A549 (cell line): ENCODE data around the gene LMF1. TPM values are rescaled to one million over a fixed set of nuclear protein-coding genes. Genes with fewer than 3 reads are reported as not detected.
A peak's percentile ranks its signal among the peaks of the same experiment; 100 is the strongest.

Source experiments
- ATAC-seq, 2 experiments: fragments of 200-7000 bp in 1 of 2; fragments of >200 bp in 1 of 2; cut with Nextera tagmentation in 1 of 2; cut with Tn5 transposase in 1 of 2; 3 replicates each; pipeline versions ENCODE4 v1.8.0 to v1.9.1; 2018 to 2020; ENCODE audit warnings: mild to moderate bottlenecking in 1 of 2, moderate library complexity in 1 of 2
- CTCF ChIA-PET: fragments of 300-600 bp; sonication (Branson Sonifier 250); formaldehyde crosslinking; extraction: SDS; loops from one replicate; lab custom pipeline; 2021; ENCODE audit warnings: antibody characterized with exemption, inconsistent platforms; lab: Yijun Ruan, JAX
- POLR2A ChIA-PET: fragments of 350-600 bp; formaldehyde crosslinking; extraction: SDS; loops from one replicate; lab custom pipeline; 2021; ENCODE audit warnings: antibody characterized with exemption, inconsistent platforms; lab: Yijun Ruan, JAX
- DNase-seq, 2 experiments: peaks; one replicate each; pipeline versions ENCODE4 v3.0.0 to v3.0.0-alpha.2; 2011 to 2016; ENCODE audit warnings: low read depth in 1 of 2, low spot score in 1 of 2
- FAIRE-seq: peaks from 2 replicates; lab custom pipeline; 2011; peaks lifted over from hg19 to GRCh38; lab: Jason Lieb, UNC
- H3K27ac ChIP-seq, 2 experiments: fragments of >200 bp; sonication (Bioruptor Twin); formaldehyde crosslinking; 3 replicates each; pipeline ENCODE4 v1.5.1; 2016 to 2017
- H3K4me1 ChIP-seq: fragments of >200 bp; sonication (Bioruptor Twin); formaldehyde crosslinking; 3 replicates; pipeline ENCODE4 v1.6.1; 2016
- H3K4me2 ChIP-seq: fragments of >200 bp; sonication (Bioruptor Twin); formaldehyde crosslinking; 3 replicates; pipeline ENCODE4 v1.6.1; 2016
- H3K4me3 ChIP-seq: fragments of >200 bp; sonication (Bioruptor Twin); formaldehyde crosslinking; 3 replicates; pipeline ENCODE4 v1.5.1; 2016
- H3K9me3 ChIP-seq: fragments of >200 bp; sonication (Bioruptor Twin); formaldehyde crosslinking; 3 replicates; pipeline ENCODE4 v1.6.1; 2016
- BHLHE40 ChIP-seq: IDR thresholded peaks from 2 replicates; pipeline ENCODE4 v1.6.1; 2012; ENCODE audit warnings: low read depth, low read length, inconsistent platforms
- CBX2 ChIP-seq: fragments of 200-600 bp; sonication (generic); IDR thresholded peaks from 2 replicates; pipeline ENCODE4 v1.6.1; 2016; ENCODE audit warnings: low read depth, mild to moderate bottlenecking, borderline replicate concordance
- CHD2 ChIP-seq: fragments of 150-350 bp; IDR thresholded peaks from 2 replicates; pipeline ENCODE4 v1.6.1; 2014; ENCODE audit warnings: low read length; ENCODE audit not compliant: partially characterized antibody
- CHD4 ChIP-seq: fragments of 200-600 bp; sonication (generic); IDR thresholded peaks from 2 replicates; pipeline ENCODE4 v1.6.1; 2016; ENCODE audit warnings: antibody characterized with exemption, mild to moderate bottlenecking, borderline replicate concordance
- EHF ChIP-seq: fragments of 250-450 bp; sonication (Bioruptor Pico); IDR thresholded peaks from 2 replicates; pipeline ENCODE4 v1.5.0; 2020; ENCODE audit warnings: mild to moderate bottlenecking
- ELK1 ChIP-seq: fragments of 150-350 bp; IDR thresholded peaks from 2 replicates; pipeline ENCODE4 v1.6.1; 2014; ENCODE audit warnings: low read depth, mild to moderate bottlenecking, low read length
- FOSL2 ChIP-seq, 2 experiments: fragments of 450-650 bp in 1 of 2; fragments of >200 bp in 1 of 2; sonication (Bioruptor Twin) in 1 of 2; formaldehyde crosslinking; IDR thresholded peaks; 2 replicates each; pipeline versions ENCODE4 v1.5.0 to v1.6.1; 2016 to 2020; ENCODE audit warnings: mild to moderate bottlenecking in 1 of 2, moderate library complexity in 1 of 2
- FOXS1 ChIP-seq: fragments of 250-450 bp; sonication (Bioruptor Pico); IDR thresholded peaks from 2 replicates; pipeline ENCODE4 v1.5.0; 2020; ENCODE audit warnings: mild to moderate bottlenecking, moderate library complexity
- HMGXB4 ChIP-seq: fragments of 250-450 bp; sonication (Bioruptor Pico); IDR thresholded peaks from 2 replicates; pipeline ENCODE4 v1.5.0; 2021; ENCODE audit warnings: mild to moderate bottlenecking, moderate library complexity, borderline replicate concordance
- HOXB5 ChIP-seq: fragments of 250-450 bp; sonication (Bioruptor Pico); IDR thresholded peaks from 2 replicates; pipeline ENCODE4 v1.5.0; 2020; ENCODE audit warnings: mild to moderate bottlenecking, moderate library complexity
- JUN ChIP-seq, 2 experiments: fragments of >200 bp; sonication (Bioruptor Twin); formaldehyde crosslinking; IDR thresholded peaks; 2 replicates in 1 of 2; 3 replicates in 1 of 2; pipeline ENCODE4 v1.6.1; 2016 to 2017
- KDM1A ChIP-seq: fragments of 200-600 bp; sonication (generic); IDR thresholded peaks from 2 replicates; pipeline ENCODE4 v1.6.1; 2016; ENCODE audit warnings: low read depth, mild to moderate bottlenecking
- MYC ChIP-seq: IDR thresholded peaks from 2 replicates; pipeline ENCODE4 v1.6.1; 2012; ENCODE audit warnings: mild to moderate bottlenecking, inconsistent platforms, low read length, improper control_type of control experiment, borderline replicate concordance
- NR3C1 ChIP-seq: fragments of >200 bp; sonication (Bioruptor Twin); formaldehyde crosslinking; IDR thresholded peaks from 3 replicates; pipeline ENCODE4 v1.6.1; 2017
- PHF8 ChIP-seq: fragments of 200-600 bp; sonication (generic); IDR thresholded peaks from 2 replicates; pipeline ENCODE4 v1.6.1; 2016; ENCODE audit warnings: low read depth, mild to moderate bottlenecking, antibody characterized with exemption, moderate library complexity, borderline replicate concordance
- RCOR1 ChIP-seq: fragments of 150-350 bp; IDR thresholded peaks from 2 replicates; pipeline ENCODE4 v1.6.1; 2014; ENCODE audit warnings: antibody characterized with exemption, low read length, low read depth
- RNF2 ChIP-seq: fragments of 200-600 bp; sonication (generic); IDR thresholded peaks from 2 replicates; pipeline ENCODE4 v1.6.1; 2016; ENCODE audit warnings: low read depth, mild to moderate bottlenecking, antibody characterized with exemption, moderate library complexity, borderline replicate concordance
- ZC3H11A ChIP-seq: fragments of 450-650 bp; IDR thresholded peaks from 2 replicates; pipeline ENCODE4 v1.6.1; 2014; ENCODE audit warnings: antibody characterized with exemption, mild to moderate bottlenecking
- ZFP36 ChIP-seq: fragments of 450-650 bp; IDR thresholded peaks from 2 replicates; pipeline ENCODE4 v1.6.1; 2014; ENCODE audit warnings: borderline replicate concordance; ENCODE audit not compliant: partially characterized antibody
- whole genome bisulfite sequencing: methylation state at CpG from one replicate; pipeline ENCODE4 v1.1.6; 2017; ENCODE audit errors: missing lambda C conversion rate; 5-methylcytosine and 5-hydroxymethylcytosine counted together
- polyA plus RNA-seq, 4 experiments: library from polyadenylated mRNA; depleted of rRNA in 3 of 4; stranded (reverse); fragments of >200 nt; fragmentation: RNase III in 1 of 4; extraction: RNeasy Plus Mini Kit Qiagen cat#74134 plus additional on column Dnase treatment in 1 of 4; gene quantifications; 2 replicates in 3 of 4; 3 replicates in 1 of 4; pipeline ENCODE4 v1.2.3, GENCODE V29; 2011 to 2017
- TF ChIP-seq, protein P1 (sequence below): fragments of 450-650 bp; IDR thresholded peaks from 2 replicates; pipeline ENCODE4 v1.6.1; 2014; ENCODE audit warnings: antibody characterized with exemption

Gene LMF1
- polyA plus RNA-seq, 2 of the 4 experiments (the other 2 are of a cell fraction) = 8.8 to 10.9 TPM

GRCh38 chr16:1008085-1008484, 37.3 kb upstream of the LMF1 start:
- FAIRE-seq (no peak), DNase-seq (no peak), ATAC-seq (no peak)
- no peak overlapping the region for H3K4me2 ChIP-seq
- no peaks in the 10 kb centered on the region for H3K9me3 ChIP-seq
- TF ChIP-seq HMGXB4 (CRISPR knock-in tag) = no peak
- TF ChIP-seq JUN (IDR thresholded peaks at IDR 0.05) = no peak
- TF ChIP-seq ELK1 = no peak
- TF ChIP-seq PHF8 = no peak
- no peak for TF ChIP-seq NR3C1
- no peak for TF ChIP-seq BHLHE40
- no peak for TF ChIP-seq ZFP36
- no peak for TF ChIP-seq RCOR1
- no peak for TF ChIP-seq ZC3H11A
- TF ChIP-seq FOXS1 = no peak
- TF ChIP-seq CBX2 = no peak
- TF ChIP-seq EHF = no peak
- TF ChIP-seq HOXB5 = no peak
- TF ChIP-seq RNF2 = no peak
- TF ChIP-seq CHD2 = no peak
- TF ChIP-seq, protein P1, sequence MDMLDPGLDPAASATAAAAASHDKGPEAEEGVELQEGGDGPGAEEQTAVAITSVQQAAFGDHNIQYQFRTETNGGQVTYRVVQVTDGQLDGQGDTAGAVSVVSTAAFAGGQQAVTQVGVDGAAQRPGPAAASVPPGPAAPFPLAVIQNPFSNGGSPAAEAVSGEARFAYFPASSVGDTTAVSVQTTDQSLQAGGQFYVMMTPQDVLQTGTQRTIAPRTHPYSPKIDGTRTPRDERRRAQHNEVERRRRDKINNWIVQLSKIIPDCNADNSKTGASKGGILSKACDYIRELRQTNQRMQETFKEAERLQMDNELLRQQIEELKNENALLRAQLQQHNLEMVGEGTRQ = no peak
- TF ChIP-seq KDM1A = no peak
- TF ChIP-seq MYC = no peak
- peaks cover 31% of the 10 kb centered on the region for H3K4me1 ChIP-seq
- POLR2A ChIA-PET = no interaction called here
- CTCF ChIA-PET = interaction anchor here (0.9 to 4.3 kb wide), 3 partner anchors 11 to 49 kb away, joined by 4 to 32 read pairs (median 7); no protein-coding TSS in a partner anchor
- no peak overlapping the region for H3K4me3 ChIP-seq
- no peak overlapping the region; a peak in 1 of 6 replicates for H3K27ac ChIP-seq
- 87% methylated on average over 13 of the region's 14 CpGs for WGBS

DNA sequence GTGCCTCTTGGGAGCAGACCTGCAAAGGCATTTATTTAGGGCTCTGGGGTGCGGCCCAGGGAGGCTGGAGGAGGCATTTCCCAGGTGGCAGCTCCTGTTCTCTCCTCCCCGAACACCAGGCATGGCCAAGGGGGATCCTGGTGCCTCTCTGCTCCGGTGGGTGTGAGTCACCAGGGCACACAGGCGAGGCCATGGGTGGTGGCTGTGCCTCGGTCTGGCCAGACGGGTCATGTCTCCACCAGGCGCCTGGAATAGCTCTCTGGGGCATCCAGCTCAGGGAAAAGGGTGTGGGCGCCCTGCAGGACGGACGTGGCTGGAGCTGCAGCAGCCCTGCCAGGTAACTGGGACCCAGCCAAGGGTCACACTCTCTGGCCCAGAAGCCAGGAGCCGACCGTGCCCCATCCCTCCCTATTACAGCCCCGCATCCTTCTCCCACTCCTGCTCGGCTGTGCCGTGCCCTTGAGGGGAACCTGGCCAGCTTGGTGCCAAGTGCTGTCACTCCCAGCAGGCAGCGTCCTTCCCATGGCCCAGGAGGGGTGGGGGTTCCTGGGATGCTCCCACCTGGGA, 36.6 kb upstream of the LMF1 start:
- no peaks in the 10 kb centered on the region for H3K9me3 ChIP-seq
- ATAC-seq = peak in 1 of 2 experiments; percentile 22; a peak in 2 of 6 replicates
- DNase-seq = peak in 1 of 2 experiments; percentile 58
- TF ChIP-seq FOSL2 (IDR thresholded peaks at IDR 0.05) (no peak), FOSL2 (CRISPR knock-in tag; IDR thresholded peaks at IDR 0.05) (peak; percentile 14; the same call in 1 of the 2 replicates), CHD4 (no peak)
- TF ChIP-seq, all 56 proteins: peak for 1
- CTCF ChIA-PET = interaction anchor here (0.6 to 4.3 kb wide), 5 partner anchors 11 to 49 kb away, joined by 3 to 32 read pairs (median 4); no protein-coding TSS in a partner anchor
- POLR2A ChIA-PET = no interaction called here
- no peak overlapping the region for H3K4me3 ChIP-seq
- peak overlapping the region; percentile 21; the same call in 2 of the 3 replicates for H3K4me2 ChIP-seq
- H3K27ac ChIP-seq = peak overlapping the region in 1 of 2 experiments; percentile 53; a peak in 3 of 6 replicates
- 39% methylated on average over 9 of the region's 16 CpGs for WGBS
- FAIRE-seq = no peak
- H3K4me1 ChIP-seq = peaks cover 38% of the 10 kb centered on the region
